Stomach smooth muscle (tissue), 2 donors: ENCODE results near the gene SPTSSA.

Source experiments
- H3K27ac ChIP-seq: one replicate; pipeline ENCODE4 v1.7.0; 2013; ENCODE audit warnings: mild to moderate bottlenecking, low read length, inconsistent platforms
- H3K27me3 ChIP-seq, 2 donors: one replicate each; pipeline ENCODE4 v1.7.0; 2013; ENCODE audit warnings: low read length in 2 of 2; ENCODE audit not compliant: insufficient read depth in 2 of 2, control insufficient read depth in 1 of 2
- H3K36me3 ChIP-seq, 2 donors: one replicate each; pipeline ENCODE4 v1.7.0; 2013; ENCODE audit warnings: low read length in 2 of 2; ENCODE audit not compliant: control insufficient read depth in 2 of 2, insufficient read depth in 2 of 2
- H3K4me1 ChIP-seq: one replicate; pipeline ENCODE4 v1.7.0; 2013; ENCODE audit warnings: low read length; ENCODE audit not compliant: control insufficient read depth, insufficient read depth
- H3K4me3 ChIP-seq, 2 donors: one replicate each; pipeline ENCODE4 v1.7.0; 2013; ENCODE audit warnings: low read length in 2 of 2
- H3K9ac ChIP-seq, 2 donors: one replicate each; pipeline ENCODE4 v1.7.0; 2013; ENCODE audit warnings: low read length in 2 of 2, mild to moderate bottlenecking in 1 of 2
- H3K9me3 ChIP-seq, 2 donors: one replicate each; pipeline ENCODE4 v1.7.0; 2013; ENCODE audit warnings: low read length in 2 of 2; ENCODE audit not compliant: control insufficient read depth in 2 of 2
- donor health status: healthy.
- donor health status: Pancreatic carcinoma.

SPTSSA gene

GRCh38 chr14:34470319-34470718 lies 8.3 kb upstream of the SPTSSA start:
- Histone ChIP-seq H3K27me3 (no peaks in the 10 kb centered on the region), H3K4me3 (no peak overlapping the region), H3K36me3 (no peaks in the 10 kb centered on the region), H3K4me1 (no peaks in the 10 kb centered on the region), H3K27ac (no peak overlapping the region), H3K9ac (no peak overlapping the region), H3K9me3 (no peaks in the 10 kb centered on the region)

- no peaks in the 10 kb centered on the region for H3K9me3 ChIP-seq
- peaks cover 7% of the 10 kb centered on the region for H3K4me1 ChIP-seq
- H3K36me3 ChIP-seq, result no peaks in the 10 kb centered on the region
- H3K27ac ChIP-seq, result no peak overlapping the region
- H3K4me3 ChIP-seq, result no peak overlapping the region
- H3K27me3 ChIP-seq, result no peaks in the 10 kb centered on the region
- no peak overlapping the region for H3K9ac ChIP-seq
Observed at GRCh38 chr14:34466691-34467090, 4.7 kb upstream of the SPTSSA start.

DNA sequence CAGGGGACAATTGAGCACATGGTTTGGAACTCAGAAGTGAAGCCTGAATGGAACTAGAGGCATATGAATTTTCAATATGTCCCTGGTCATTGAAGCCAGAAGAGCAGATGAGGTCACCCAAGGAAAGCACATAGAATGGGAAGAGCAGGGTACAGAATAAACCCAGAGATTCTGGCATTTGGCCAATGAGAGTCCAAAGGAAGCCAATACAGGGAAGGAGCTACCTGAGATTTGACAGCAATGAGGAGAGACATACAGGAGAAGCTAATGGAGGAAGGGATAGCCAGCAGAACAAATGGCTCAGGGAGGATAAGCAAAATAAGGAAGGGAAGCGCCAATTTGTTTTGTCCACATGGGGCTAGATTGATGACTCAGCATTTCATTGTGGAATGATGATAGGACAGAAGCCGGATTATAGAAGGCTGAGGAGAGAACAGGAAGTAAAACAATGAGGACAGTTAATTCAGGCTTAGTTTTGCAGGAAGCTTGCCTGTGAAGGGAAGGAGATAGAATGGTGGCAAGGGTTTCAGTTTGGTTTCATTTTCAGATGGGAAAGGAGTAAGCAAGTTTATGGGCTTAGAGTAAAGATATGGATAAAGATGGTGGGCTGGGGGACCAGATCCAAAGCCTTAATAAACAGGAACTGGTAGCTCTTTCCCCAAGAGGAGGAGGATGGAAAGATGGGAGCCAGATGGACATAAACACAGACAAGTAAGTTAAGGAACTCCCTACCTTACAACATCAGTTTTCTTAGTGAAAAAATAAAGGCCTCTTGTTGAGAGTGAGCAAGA lies 3.2 kb upstream of the SPTSSA start:
- Histone ChIP-seq H3K4me3 (no peak overlapping the region), H3K27me3 (no peaks in the 10 kb centered on the region), H3K4me1 (peaks cover 7% of the 10 kb centered on the region), H3K36me3 (no peaks in the 10 kb centered on the region), H3K9ac (no peak overlapping the region), H3K9me3 (no peaks in the 10 kb centered on the region), H3K27ac (no peak overlapping the region)

DNA sequence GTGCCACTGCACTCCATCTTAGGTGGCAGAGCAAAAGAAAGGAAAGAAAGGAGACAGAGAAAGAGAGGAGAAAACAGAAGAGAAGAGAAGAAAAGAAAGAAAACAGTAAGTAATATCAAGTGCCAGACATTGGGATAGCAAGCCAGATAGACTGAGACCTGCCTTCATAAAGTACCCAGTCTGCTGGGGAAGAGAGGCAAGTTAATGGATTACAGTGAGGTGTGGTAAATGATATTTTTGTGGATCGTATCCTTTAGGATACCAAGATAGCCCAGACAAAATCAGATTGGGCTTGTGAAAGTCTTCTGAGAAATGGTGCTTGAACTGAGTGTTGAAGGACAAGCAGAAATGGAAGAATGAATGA lies 1.5 kb upstream of the SPTSSA start:
- Histone ChIP-seq H3K27me3 (no peaks in the 10 kb centered on the region), H3K9me3 (no peaks in the 10 kb centered on the region), H3K4me3 (no peak overlapping the region), H3K27ac (peak overlapping the region; percentile 94), H3K4me1 (peaks cover 7% of the 10 kb centered on the region), H3K36me3 (no peaks in the 10 kb centered on the region), H3K9ac (no peak overlapping the region)

- Histone ChIP-seq H3K36me3 (no peaks in the 10 kb centered on the region), H3K27ac (peak overlapping the region; percentile 69), H3K27me3 (no peaks in the 10 kb centered on the region), H3K9ac (peak overlapping the region; percentile 78 to 86), H3K9me3 (no peaks in the 10 kb centered on the region), H3K4me1 (peaks cover 7% of the 10 kb centered on the region), H3K4me3 (peak overlapping the region; percentile 79 to 90)
Observed at GRCh38 chr14:34461334-34462131, 507 bp downstream of the SPTSSA start.

DNA sequence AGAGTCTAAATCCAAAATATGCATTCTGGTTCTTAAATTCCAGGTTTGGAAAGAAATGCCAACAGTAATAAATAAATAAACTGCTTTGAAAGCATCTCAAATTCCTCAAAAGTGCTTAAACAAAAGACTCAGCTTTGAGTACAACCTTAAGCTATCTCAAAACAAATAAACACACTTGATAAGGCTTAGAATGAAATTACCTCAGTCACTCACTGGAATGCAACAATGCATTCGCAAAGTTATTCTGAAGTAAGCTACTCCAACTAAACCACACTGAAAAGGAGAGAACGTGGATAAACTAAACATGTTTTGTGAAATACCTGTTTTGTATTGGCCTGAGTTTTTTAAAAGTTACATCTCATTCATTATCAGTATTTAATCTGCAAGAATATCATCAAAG lies 1.2 kb downstream of the SPTSSA start:
- no peaks in the 10 kb centered on the region for H3K9me3 ChIP-seq
- H3K4me3 ChIP-seq, result peak overlapping the region; percentile 79 to 90
- H3K4me1 ChIP-seq, result peaks cover 7% of the 10 kb centered on the region
- H3K27me3 ChIP-seq, result no peaks in the 10 kb centered on the region
- H3K9ac ChIP-seq, result peak overlapping the region in 1 of 2 donors; percentile 86
- peaks cover 0 to 3% of the 10 kb centered on the region in 2 donors for H3K36me3 ChIP-seq
- peak overlapping the region; percentile 69 for H3K27ac ChIP-seq

DNA sequence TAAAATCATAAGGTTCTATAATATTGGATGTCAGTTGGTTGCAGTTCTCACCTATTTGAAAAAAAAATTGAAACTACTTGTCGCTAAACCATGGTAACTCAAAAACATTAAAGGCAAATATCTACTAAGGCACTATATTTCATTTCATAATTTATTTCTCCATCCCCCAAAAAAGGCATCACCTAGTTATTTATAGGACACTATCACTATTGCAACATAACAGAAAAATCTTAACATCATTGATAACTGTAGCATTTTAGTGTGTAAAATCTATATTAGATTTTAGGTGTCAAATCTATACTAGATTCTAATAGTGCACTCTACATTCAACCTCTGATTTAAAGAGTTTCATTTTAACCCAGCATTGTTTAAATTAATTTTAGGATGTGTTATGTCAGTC lies 1.7 kb downstream of the SPTSSA start:
- peak overlapping the region in 1 of 2 donors; percentile 90 for H3K4me3 ChIP-seq
- H3K27ac ChIP-seq, result no peak overlapping the region
- peak overlapping the region in 1 of 2 donors; percentile 86 for H3K9ac ChIP-seq
- no peaks in the 10 kb centered on the region for H3K9me3 ChIP-seq
- peaks cover 7% of the 10 kb centered on the region for H3K4me1 ChIP-seq
- no peaks in the 10 kb centered on the region for H3K27me3 ChIP-seq
- peaks cover 0 to 3% of the 10 kb centered on the region in 2 donors for H3K36me3 ChIP-seq

GRCh38 chr14:34457186-34457585 lies 4.9 kb downstream of the SPTSSA start:
- Histone ChIP-seq H3K9me3 (no peaks in the 10 kb centered on the region), H3K36me3 (peaks cover 0 to 5% of the 10 kb centered on the region in 2 donors), H3K27ac (no peak overlapping the region), H3K4me3 (no peak overlapping the region), H3K9ac (no peak overlapping the region), H3K27me3 (no peaks in the 10 kb centered on the region), H3K4me1 (no peaks in the 10 kb centered on the region)

DNA sequence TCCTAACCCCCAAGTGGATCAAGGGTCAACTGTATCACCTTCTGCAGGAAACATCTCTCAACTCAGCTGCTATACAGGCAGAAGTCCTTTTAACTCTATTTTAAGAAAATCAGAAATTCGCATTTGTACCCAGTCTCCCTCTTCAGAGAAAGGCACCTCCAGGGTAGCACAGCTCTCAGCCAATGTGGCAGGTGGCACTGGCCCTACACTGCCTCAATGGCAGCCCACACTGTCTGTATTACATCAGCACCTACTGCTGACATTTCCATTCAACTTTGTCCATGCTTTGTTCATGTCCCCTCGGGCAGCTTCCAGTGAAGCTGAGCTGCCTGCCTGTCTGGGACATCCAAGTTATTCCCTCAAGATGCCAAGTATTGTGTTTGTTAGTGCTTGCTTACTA lies 8.8 kb downstream of the SPTSSA start:
- Histone ChIP-seq H3K27me3 (no peaks in the 10 kb centered on the region), H3K36me3 (peaks cover 0 to 5% of the 10 kb centered on the region in 2 donors), H3K9me3 (no peaks in the 10 kb centered on the region), H3K9ac (no peak overlapping the region), H3K4me1 (no peaks in the 10 kb centered on the region), H3K4me3 (no peak overlapping the region), H3K27ac (no peak overlapping the region)

DNA sequence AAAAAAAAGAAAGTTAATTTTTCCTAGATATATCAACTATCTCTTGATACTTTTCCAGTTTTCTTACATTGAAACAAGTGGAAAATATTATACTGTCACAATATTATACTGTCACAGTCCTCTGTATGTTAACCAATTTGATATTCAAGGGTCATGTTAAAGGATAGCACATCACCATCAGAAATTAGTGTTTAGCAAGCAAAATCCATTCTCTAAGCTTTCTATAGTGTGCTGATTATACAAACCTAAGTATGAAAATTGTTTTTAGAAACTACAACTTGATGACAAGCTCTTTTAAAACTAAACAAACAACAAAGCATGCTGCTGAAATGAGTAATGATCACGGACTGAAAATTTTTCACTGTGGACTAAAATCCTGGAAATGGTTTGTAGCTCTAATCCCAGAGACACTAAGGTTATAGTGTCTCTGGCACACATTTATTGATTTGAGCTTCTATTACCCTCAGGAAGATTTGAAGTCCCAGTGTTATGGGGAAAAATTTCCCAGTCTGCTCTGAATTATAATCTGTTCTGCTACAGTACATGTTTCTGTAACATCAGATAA lies 9.7 kb downstream of the SPTSSA start:
- Histone ChIP-seq H3K4me1 (no peaks in the 10 kb centered on the region), H3K27ac (no peak overlapping the region), H3K9me3 (no peaks in the 10 kb centered on the region), H3K9ac (no peak overlapping the region), H3K4me3 (no peak overlapping the region), H3K36me3 (peaks cover 0 to 5% of the 10 kb centered on the region in 2 donors), H3K27me3 (no peaks in the 10 kb centered on the region)
